Neuronal stem cell (in vitro differentiated cells): ENCODE results near the gene ANTXR2.

Experiments
- DNase-seq: peaks from one replicate; pipeline ENCODE4 v3.0.0-alpha.2; 2013; ENCODE audit warnings: low spot score
- H2AFZ ChIP-seq: one replicate; pipeline ENCODE4 v1.6.1; 2013; ENCODE audit warnings: mild to moderate bottlenecking, low read length, inconsistent platforms
- H2AK5ac ChIP-seq: 2 replicates; pipeline ENCODE4 v1.6.1; 2013; ENCODE audit warnings: low read depth, mild to moderate bottlenecking, inconsistent platforms, low read length, moderate library complexity, mixed read lengths
- H2BK120ac ChIP-seq: 2 replicates; pipeline ENCODE4 v1.6.1; 2013; ENCODE audit warnings: low read depth, mild to moderate bottlenecking, inconsistent platforms, low read length, moderate library complexity, mixed read lengths
- H2BK12ac ChIP-seq: one replicate; pipeline ENCODE4 v1.6.1; 2013; ENCODE audit warnings: low read length, inconsistent platforms
- H2BK15ac ChIP-seq: 2 replicates; pipeline ENCODE4 v1.6.1; 2013; ENCODE audit warnings: mild to moderate bottlenecking, low read length, inconsistent platforms, mixed read lengths
- H2BK5ac ChIP-seq: one replicate; pipeline ENCODE4 v1.6.1; 2013; ENCODE audit warnings: inconsistent platforms, mild to moderate bottlenecking, low read length, moderate library complexity
- H3K14ac ChIP-seq: one replicate; pipeline ENCODE4 v1.6.1; 2013; ENCODE audit warnings: low read length, inconsistent platforms
- H3K18ac ChIP-seq: 2 replicates; pipeline ENCODE4 v1.6.1; 2013; ENCODE audit warnings: low read length, inconsistent platforms
- H3K23ac ChIP-seq: 2 replicates; pipeline ENCODE4 v1.6.1; 2013; ENCODE audit warnings: low read depth, mild to moderate bottlenecking, mixed read lengths, low read length, inconsistent platforms; ENCODE audit not compliant: poor library complexity
- H3K27ac ChIP-seq: replicated peaks from 3 replicates; pipeline ENCODE4 v1.5.1; 2013; ENCODE audit warnings: low read length, inconsistent platforms
- H3K27me3 ChIP-seq, 3 experiments: 2 replicates each; pipeline ENCODE4 v1.6.1; 2013; ENCODE audit warnings: low read length in 3 of 3, mild to moderate bottlenecking in 2 of 3, inconsistent platforms in 1 of 3, low read depth in 1 of 3, mixed read lengths in 1 of 3, moderate library complexity in 1 of 3; ENCODE audit not compliant: control insufficient read depth in 3 of 3, insufficient read depth in 3 of 3
- H3K36me3 ChIP-seq, 2 donors: replicated peaks in 1 of 2; 2 replicates each; pipeline ENCODE4 v1.6.1; 2013; ENCODE audit warnings: low read length in 2 of 2; ENCODE audit not compliant: control insufficient read depth in 2 of 2, insufficient read depth in 2 of 2
- H3K4ac ChIP-seq: 2 replicates; pipeline ENCODE4 v1.6.1; 2013; ENCODE audit warnings: inconsistent platforms, mild to moderate bottlenecking, low read length, moderate library complexity
- H3K4me1 ChIP-seq, 2 donors: 1 replicate in 1 of 2; 2 replicates in 1 of 2; pipeline ENCODE4 v1.6.1; 2013; ENCODE audit warnings: low read length in 2 of 2, low read depth in 1 of 2; ENCODE audit not compliant: control insufficient read depth in 2 of 2, insufficient read depth in 1 of 2
- H3K4me2 ChIP-seq: one replicate; pipeline ENCODE4 v1.6.1; 2013; ENCODE audit warnings: mild to moderate bottlenecking, low read length, inconsistent platforms; ENCODE audit not compliant: insufficient read depth, poor library complexity, severe bottlenecking
- H3K4me3 ChIP-seq, 2 donors: 2 replicates each; pipeline ENCODE4 v1.5.1; 2013; ENCODE audit warnings: low read length in 2 of 2, mild to moderate bottlenecking in 2 of 2, inconsistent platforms in 1 of 2, moderate library complexity in 1 of 2
- H3K79me1 ChIP-seq: one replicate; pipeline ENCODE4 v1.6.1; 2013; ENCODE audit warnings: low read depth, mild to moderate bottlenecking, inconsistent platforms, low read length, moderate library complexity
- H3K9ac ChIP-seq: one replicate; pipeline ENCODE4 v1.6.1; 2013; ENCODE audit warnings: mild to moderate bottlenecking, low read depth, low read length, inconsistent platforms; ENCODE audit not compliant: poor library complexity
- H3K9me3 ChIP-seq, 2 donors: replicated peaks in 1 of 2; 2 replicates each; pipeline versions ENCODE3 to v1.6.1; 2013; ENCODE audit warnings: low read length in 2 of 2, mild to moderate bottlenecking in 2 of 2, inconsistent platforms in 1 of 2, low read depth in 1 of 2, mixed read lengths in 1 of 2, moderate library complexity in 1 of 2; ENCODE audit not compliant: control insufficient read depth in 2 of 2, insufficient read depth in 1 of 2
- H4K8ac ChIP-seq: one replicate; pipeline ENCODE4 v1.6.1; 2013; ENCODE audit warnings: low read depth, mild to moderate bottlenecking, inconsistent platforms, low read length, moderate library complexity
- H4K91ac ChIP-seq: one replicate; pipeline ENCODE4 v1.6.1; 2013; ENCODE audit warnings: low read length, low read depth, mild to moderate bottlenecking, inconsistent platforms; ENCODE audit not compliant: poor library complexity
- WGBS, 2 donors: extraction: QIAGEN DNeasy Blood & Tissue Kit; methylation state at CpG; one replicate each; pipeline ENCODE4 v1.1.7; 2013; ENCODE audit warnings: missing lambda C conversion rate in 2 of 2, mixed read lengths in 1 of 2; ENCODE audit not compliant: insufficient read length in 2 of 2, insufficient replicate concordance in 1 of 2; ENCODE audit errors: extremely low coverage in 2 of 2; 5-methylcytosine and 5-hydroxymethylcytosine counted together

The ANTXR2 gene

GRCh38 chr4:80045786-80046185 is 27.2 kb downstream of the ANTXR2 start:
- Histone ChIP-seq H2AFZ (no peak overlapping the region), H3K4me3 (no peak overlapping the region), H4K8ac (no peak overlapping the region), H3K9me3 (no peaks in the 10 kb centered on the region), H3K79me1 (no peaks in the 10 kb centered on the region), H2BK5ac (no peak overlapping the region), H3K23ac (no peak overlapping the region), H2AK5ac (no peak overlapping the region), H3K14ac (no peak overlapping the region), H3K4ac (no peak overlapping the region), H3K9ac (no peak overlapping the region), H3K36me3 (peaks cover 0 to 18% of the 10 kb centered on the region in 2 donors), H3K27ac (no peak overlapping the region), H3K4me2 (no peak overlapping the region), H2BK120ac (no peak overlapping the region), H2BK15ac (no peak overlapping the region), H3K4me1 (peaks cover 4 to 6% of the 10 kb centered on the region in 2 donors), H3K18ac (no peak overlapping the region), H4K91ac (no peak overlapping the region), H2BK12ac (no peak overlapping the region), H3K27me3 (no peaks in the 10 kb centered on the region)
- no peak for DNase-seq

DNA sequence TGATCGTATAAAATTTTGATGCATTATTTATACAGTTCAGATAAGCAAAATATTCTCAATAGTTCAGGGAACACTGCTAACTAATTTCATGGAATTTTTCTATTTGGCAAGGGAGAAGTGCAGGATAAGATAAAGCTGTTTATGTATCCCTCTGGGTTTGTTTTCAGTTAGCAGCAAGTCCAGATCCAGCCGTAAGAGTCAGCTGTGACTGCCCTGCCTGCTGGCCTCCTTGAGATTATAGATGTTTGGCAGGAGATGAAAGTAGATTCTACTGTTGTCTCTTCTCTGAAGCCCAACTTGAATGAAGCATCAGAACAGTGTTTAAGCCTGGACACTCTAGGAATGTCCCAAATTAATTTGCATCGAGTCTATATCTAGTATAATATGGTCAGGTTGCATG is 29.5 kb downstream of the ANTXR2 start:
- no peak overlapping the region for H2BK15ac ChIP-seq
- H2AK5ac ChIP-seq = no peak overlapping the region
- H3K79me1 ChIP-seq = no peaks in the 10 kb centered on the region
- WGBS, 2 donors = no CpG with 5 or more reads among the region's 3 CpGs
- no peak overlapping the region for H3K27ac ChIP-seq
- H3K9ac ChIP-seq = no peak overlapping the region
- no peak overlapping the region for H4K91ac ChIP-seq
- no peak overlapping the region for H2BK120ac ChIP-seq
- peaks cover 0 to 12% of the 10 kb centered on the region in 2 donors for H3K36me3 ChIP-seq
- no peak overlapping the region for H2BK5ac ChIP-seq
- no peak overlapping the region for H4K8ac ChIP-seq
- H3K4me1 ChIP-seq = no peaks in the 10 kb centered on the region
- no peak overlapping the region for H3K4me3 ChIP-seq
- no peak overlapping the region for H3K18ac ChIP-seq
- H3K27me3 ChIP-seq = no peaks in the 10 kb centered on the region
- no peak overlapping the region for H3K23ac ChIP-seq
- H2BK12ac ChIP-seq = no peak overlapping the region
- no peak overlapping the region for H3K4ac ChIP-seq
- peaks cover 0 to 6% of the 10 kb centered on the region in 2 donors for H3K9me3 ChIP-seq
- DNase-seq = no peak
- H3K4me2 ChIP-seq = no peak overlapping the region
- no peak overlapping the region for H3K14ac ChIP-seq
- H2AFZ ChIP-seq = no peak overlapping the region

DNA sequence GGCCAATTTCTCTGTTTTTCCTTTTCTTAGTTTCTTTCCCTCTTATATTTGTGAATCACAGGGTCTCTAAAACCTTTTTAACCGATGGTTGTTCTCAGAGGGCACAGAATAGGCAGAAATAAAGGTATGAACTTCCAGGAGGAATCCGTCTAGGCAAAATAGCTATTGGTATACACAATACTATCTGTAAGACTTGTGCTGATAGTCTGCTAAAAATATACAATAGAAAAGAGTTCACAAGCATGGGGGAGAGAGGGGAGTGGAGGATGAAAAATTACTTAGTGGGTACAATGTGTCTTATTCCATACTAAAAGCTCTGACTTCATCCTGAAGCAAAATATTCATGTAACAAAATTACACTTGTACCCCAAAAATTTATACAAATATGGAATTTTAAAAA is 30.2 kb downstream of the ANTXR2 start:
- H4K91ac ChIP-seq = no peak overlapping the region
- H3K4ac ChIP-seq = no peak overlapping the region
- H2BK15ac ChIP-seq = no peak overlapping the region
- H2BK120ac ChIP-seq = no peak overlapping the region
- H3K4me1 ChIP-seq = no peaks in the 10 kb centered on the region
- H4K8ac ChIP-seq = no peak overlapping the region
- H3K36me3 ChIP-seq = peaks cover 0 to 12% of the 10 kb centered on the region in 2 donors
- no peak overlapping the region for H3K18ac ChIP-seq
- no peak overlapping the region for H2AFZ ChIP-seq
- no peaks in the 10 kb centered on the region for H3K27me3 ChIP-seq
- H3K23ac ChIP-seq = no peak overlapping the region
- peaks cover 0 to 6% of the 10 kb centered on the region in 2 donors for H3K9me3 ChIP-seq
- no peak overlapping the region for H3K4me3 ChIP-seq
- no peak overlapping the region for H3K4me2 ChIP-seq
- H3K9ac ChIP-seq = no peak overlapping the region
- no peaks in the 10 kb centered on the region for H3K79me1 ChIP-seq
- H2BK5ac ChIP-seq = no peak overlapping the region
- no CpG with 5 or more reads among the region's 2 CpGs for WGBS, 2 donors
- no peak for DNase-seq
- H2BK12ac ChIP-seq = no peak overlapping the region
- no peak overlapping the region for H3K27ac ChIP-seq
- no peak overlapping the region for H3K14ac ChIP-seq
- H2AK5ac ChIP-seq = no peak overlapping the region

- H3K4me2 ChIP-seq = no peak overlapping the region
- WGBS, 2 donors = no CpG with 5 or more reads among the region's 1 CpG
Observed at GRCh38 chr4:80037864-80038263, 35.2 kb downstream of the ANTXR2 start.

More at GRCh38 chr4:80037864-80038263, 35.2 kb downstream of the ANTXR2 start:
- Histone ChIP-seq H3K4me1 (no peaks in the 10 kb centered on the region), H3K9ac (no peak overlapping the region), H2BK15ac (no peak overlapping the region), H2AK5ac (no peak overlapping the region), H3K23ac (no peak overlapping the region), H2BK12ac (no peak overlapping the region), H3K27me3 (no peaks in the 10 kb centered on the region), H2BK5ac (no peak overlapping the region), H3K14ac (no peak overlapping the region), H3K36me3 (peaks cover 0 to 19% of the 10 kb centered on the region in 2 donors), H3K9me3 (peaks cover 0 to 6% of the 10 kb centered on the region in 2 donors), H4K91ac (no peak overlapping the region), H3K4me3 (no peak overlapping the region), H3K79me1 (no peaks in the 10 kb centered on the region), H2AFZ (no peak overlapping the region), H3K27ac (no peak overlapping the region), H4K8ac (no peak overlapping the region), H3K4ac (no peak overlapping the region), H2BK120ac (no peak overlapping the region), H3K18ac (no peak overlapping the region)
- no peak for DNase-seq
